Erythroblast (primary cell): Measurements from ENCODE around the gene CYSRT1.

Experiments used
- GATA1 ChIP-seq: IDR thresholded peaks from 2 replicates; pipeline ENCODE4 v1.6.1; 2011; ENCODE audit warnings: low read depth, mild to moderate bottlenecking, control low read depth, low read length, moderate library complexity
- POLR2A ChIP-seq: IDR thresholded peaks from 2 replicates; pipeline ENCODE4 v1.6.1; 2011; ENCODE audit warnings: mild to moderate bottlenecking, low read length

GRCh38 chr9:137271696-137272076 is 46.7 kb downstream of the CYSRT1 start:
- TF ChIP-seq POLR2A (no peak), GATA1 (no peak)
